ENCODE data around the gene RARB. TPM values are rescaled to one million over a fixed set of nuclear protein-coding genes. Genes with fewer than 3 reads are reported as not detected.

Gene RARB
- total and polyA plus RNA-seq, 2 donors (not counting 1 experiment from before 2014, with no cell fraction given): 9.4 to 13.3 TPM

DNA sequence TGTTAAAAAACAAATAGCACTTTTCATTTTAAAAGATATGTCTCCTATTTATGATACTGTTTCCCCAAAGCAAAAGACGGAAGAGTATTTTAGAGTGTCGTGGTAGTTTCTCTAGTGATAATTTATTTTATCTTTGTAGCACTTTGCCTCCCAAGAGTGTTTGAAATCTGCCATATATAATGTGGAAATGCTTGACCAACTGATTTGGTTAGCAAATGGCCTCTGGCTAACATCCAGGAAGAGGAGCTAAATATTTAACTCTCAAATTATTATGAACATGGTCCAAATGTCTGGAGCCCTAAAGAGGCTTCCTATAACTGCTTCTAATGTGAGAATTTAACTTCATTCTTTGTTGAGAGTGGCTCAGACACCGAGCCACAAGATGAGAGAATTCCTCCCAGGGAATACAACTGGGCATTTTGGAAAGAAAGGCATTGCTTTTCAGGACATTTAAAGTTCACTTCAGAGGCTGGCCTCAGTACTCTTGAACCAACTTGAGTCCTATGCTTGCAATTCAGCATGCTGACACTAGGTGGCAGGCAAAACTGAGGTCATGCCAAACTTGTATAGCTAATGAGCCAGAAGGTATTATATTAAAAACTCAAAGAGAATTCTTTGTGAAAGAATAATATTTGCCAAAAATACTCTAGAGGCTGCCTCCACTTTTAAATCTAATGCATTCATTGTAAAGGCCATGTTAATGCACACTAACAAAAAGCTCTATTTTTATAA, 104.5 kb downstream of the RARB start:
- H3K9me3 ChIP-seq (ENCODE audit: control insufficient read depth, insufficient read depth, low read depth, low read length): no peaks in the 10 kb centered on the region

DNA sequence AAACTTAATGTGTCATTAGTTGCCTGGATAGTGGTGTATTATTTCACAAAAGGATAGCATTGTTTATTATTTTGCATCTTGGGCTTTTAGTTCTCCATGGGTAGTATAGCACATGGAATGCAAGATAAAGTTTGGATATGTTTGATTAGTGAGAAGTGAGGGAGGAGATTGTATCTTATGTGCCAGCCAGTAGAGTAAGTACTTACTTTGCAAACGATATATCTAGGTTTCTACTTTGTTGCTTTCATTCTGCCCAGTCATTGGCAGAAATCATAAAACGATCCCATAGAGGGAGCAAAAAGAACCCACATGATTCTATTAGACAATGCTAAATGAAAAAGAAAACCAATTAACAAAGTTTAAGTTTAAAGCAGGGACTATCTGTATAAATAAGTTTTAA, 105.3 kb downstream of the RARB start:
- Histone ChIP-seq H3K36me3 (ENCODE audit: control insufficient read depth, insufficient read depth, low read length) (no peaks in the 10 kb centered on the region), H3K27ac (ENCODE audit: insufficient read depth, low read length) (no peak overlapping the region), H2AFZ (ENCODE audit: low read length) (no peak overlapping the region), H3K4me2 (ENCODE audit: extremely low read depth, insufficient read depth, low read length) (no peak overlapping the region), H3K9ac (ENCODE audit: insufficient read depth, low read length) (no peak overlapping the region), H3K27me3 (ENCODE audit: control insufficient read depth, insufficient read depth, low read length) (no peaks in the 10 kb centered on the region), H3K9me3 (ENCODE audit: control insufficient read depth, insufficient read depth, low read depth, low read length) (no peaks in the 10 kb centered on the region), H4K20me1 (ENCODE audit: control insufficient read depth, extremely low read depth, insufficient read depth, low read length) (no peaks in the 10 kb centered on the region), H3K4me3 (replicated peaks in 1 of 4; ENCODE audit: control extremely low read depth in 1 of 4, insufficient read depth in 1 of 4, low read depth in 3 of 4, low read length in 4 of 4) (no peak overlapping the region), H3K79me2 (ENCODE audit: control insufficient read depth, insufficient read depth, low read length) (no peaks in the 10 kb centered on the region), H3K4me1 (ENCODE audit: control insufficient read depth, extremely low read depth, insufficient read depth, low read length) (no peaks in the 10 kb centered on the region)
- TF ChIP-seq, protein P1, sequence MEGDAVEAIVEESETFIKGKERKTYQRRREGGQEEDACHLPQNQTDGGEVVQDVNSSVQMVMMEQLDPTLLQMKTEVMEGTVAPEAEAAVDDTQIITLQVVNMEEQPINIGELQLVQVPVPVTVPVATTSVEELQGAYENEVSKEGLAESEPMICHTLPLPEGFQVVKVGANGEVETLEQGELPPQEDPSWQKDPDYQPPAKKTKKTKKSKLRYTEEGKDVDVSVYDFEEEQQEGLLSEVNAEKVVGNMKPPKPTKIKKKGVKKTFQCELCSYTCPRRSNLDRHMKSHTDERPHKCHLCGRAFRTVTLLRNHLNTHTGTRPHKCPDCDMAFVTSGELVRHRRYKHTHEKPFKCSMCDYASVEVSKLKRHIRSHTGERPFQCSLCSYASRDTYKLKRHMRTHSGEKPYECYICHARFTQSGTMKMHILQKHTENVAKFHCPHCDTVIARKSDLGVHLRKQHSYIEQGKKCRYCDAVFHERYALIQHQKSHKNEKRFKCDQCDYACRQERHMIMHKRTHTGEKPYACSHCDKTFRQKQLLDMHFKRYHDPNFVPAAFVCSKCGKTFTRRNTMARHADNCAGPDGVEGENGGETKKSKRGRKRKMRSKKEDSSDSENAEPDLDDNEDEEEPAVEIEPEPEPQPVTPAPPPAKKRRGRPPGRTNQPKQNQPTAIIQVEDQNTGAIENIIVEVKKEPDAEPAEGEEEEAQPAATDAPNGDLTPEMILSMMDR (conservative IDR thresholded peaks at IDR 0.05 in 1 of 2, IDR thresholded peaks at IDR 0.05 in 1 of 2; ENCODE audit: low read depth in 1 of 2, low read length in 2 of 2): no peak
- TF ChIP-seq EZH2 (IDR thresholded peaks at IDR 0.05; ENCODE audit: low read length, missing control alignments): no peak
- no peak for DNase-seq (ENCODE audit: low read depth in 2 of 2)

More for the DNA sequence above, 104.5 kb downstream of the RARB start:
- Histone ChIP-seq H3K4me3 (replicated peaks in 1 of 4; ENCODE audit: control extremely low read depth in 1 of 4, insufficient read depth in 1 of 4, low read depth in 3 of 4, low read length in 4 of 4) (no peak overlapping the region), H2AFZ (ENCODE audit: low read length) (no peak overlapping the region), H3K79me2 (ENCODE audit: control insufficient read depth, insufficient read depth, low read length) (no peaks in the 10 kb centered on the region), H4K20me1 (ENCODE audit: control insufficient read depth, extremely low read depth, insufficient read depth, low read length) (no peaks in the 10 kb centered on the region), H3K36me3 (ENCODE audit: control insufficient read depth, insufficient read depth, low read length) (no peaks in the 10 kb centered on the region), H3K9ac (ENCODE audit: insufficient read depth, low read length) (no peak overlapping the region), H3K4me1 (ENCODE audit: control insufficient read depth, extremely low read depth, insufficient read depth, low read length) (no peaks in the 10 kb centered on the region), H3K27ac (ENCODE audit: insufficient read depth, low read length) (no peak overlapping the region), H3K27me3 (ENCODE audit: control insufficient read depth, insufficient read depth, low read length) (no peaks in the 10 kb centered on the region), H3K4me2 (ENCODE audit: extremely low read depth, insufficient read depth, low read length) (no peak overlapping the region)
- TF ChIP-seq EZH2 (IDR thresholded peaks at IDR 0.05; ENCODE audit: low read length, missing control alignments): no peak
- TF ChIP-seq, protein P1 (conservative IDR thresholded peaks at IDR 0.05 in 1 of 2, IDR thresholded peaks at IDR 0.05 in 1 of 2; ENCODE audit: low read depth in 1 of 2, low read length in 2 of 2): peak; percentile 56 to 68
- peak in 1 of 2 donors; percentile 20 for DNase-seq (ENCODE audit: low read depth in 2 of 2)

DNA sequence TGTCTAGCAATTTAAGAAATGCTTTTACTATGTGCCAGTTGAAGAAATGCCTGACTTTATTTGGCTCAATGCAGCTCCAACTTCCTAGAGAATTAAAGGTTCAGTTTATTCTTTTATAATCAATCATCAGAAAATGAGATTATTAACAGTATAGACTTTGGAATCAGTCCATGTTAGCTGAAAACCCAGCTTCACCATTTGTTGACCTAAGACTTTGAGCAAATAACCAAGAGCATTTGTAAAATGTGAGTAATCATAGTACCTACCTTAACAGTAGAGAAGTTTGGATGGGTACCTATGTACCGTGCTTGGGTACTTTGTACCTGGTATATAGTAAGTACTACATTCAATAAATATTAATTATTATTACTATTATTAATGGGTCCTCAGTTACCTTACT, 105.9 kb downstream of the RARB start:
- Histone ChIP-seq H3K36me3 (ENCODE audit: control insufficient read depth, insufficient read depth, low read length) (no peaks in the 10 kb centered on the region), H3K9me3 (ENCODE audit: control insufficient read depth, insufficient read depth, low read depth, low read length) (no peaks in the 10 kb centered on the region), H3K4me2 (ENCODE audit: extremely low read depth, insufficient read depth, low read length) (no peak overlapping the region), H3K27ac (ENCODE audit: insufficient read depth, low read length) (no peak overlapping the region), H3K4me1 (ENCODE audit: control insufficient read depth, extremely low read depth, insufficient read depth, low read length) (no peaks in the 10 kb centered on the region), H3K27me3 (ENCODE audit: control insufficient read depth, insufficient read depth, low read length) (no peaks in the 10 kb centered on the region), H3K79me2 (ENCODE audit: control insufficient read depth, insufficient read depth, low read length) (no peaks in the 10 kb centered on the region), H4K20me1 (ENCODE audit: control insufficient read depth, extremely low read depth, insufficient read depth, low read length) (no peaks in the 10 kb centered on the region), H3K9ac (ENCODE audit: insufficient read depth, low read length) (no peak overlapping the region), H3K4me3 (replicated peaks in 1 of 4; ENCODE audit: control extremely low read depth in 1 of 4, insufficient read depth in 1 of 4, low read depth in 3 of 4, low read length in 4 of 4) (no peak overlapping the region), H2AFZ (ENCODE audit: low read length) (no peak overlapping the region)
- DNase-seq (ENCODE audit: low read depth in 2 of 2): no peak
- TF ChIP-seq, protein P1 (conservative IDR thresholded peaks at IDR 0.05 in 1 of 2, IDR thresholded peaks at IDR 0.05 in 1 of 2; ENCODE audit: low read depth in 1 of 2, low read length in 2 of 2): no peak
- no peak for TF ChIP-seq EZH2 (IDR thresholded peaks at IDR 0.05; ENCODE audit: low read length, missing control alignments)

All from fibroblast of lung (primary cell).